Loucy (cell line): ENCODE measurements around the gene AIF1.

Experiments used
- H2AFZ ChIP-seq: fragments of 200-600 bp; sonication (generic); 2 replicates; pipeline ENCODE4 v1.6.0; 2016; ENCODE audit warnings: antibody characterized with exemption, mild to moderate bottlenecking, low read length, moderate library complexity
- H3F3A ChIP-seq: fragments of 200-600 bp; 2 replicates; pipeline ENCODE4 v1.6.0; 2016; ENCODE audit warnings: antibody characterized with exemption, low read depth, mild to moderate bottlenecking
- H3K27me3 ChIP-seq: fragments of 200-600 bp; sonication (generic); 2 replicates; pipeline ENCODE4 v1.6.1; 2014; ENCODE audit warnings: low read length, mild to moderate bottlenecking; ENCODE audit not compliant: insufficient read depth, poor library complexity, severe bottlenecking
- H3K36me3 ChIP-seq: fragments of 200-600 bp; sonication (generic); 2 replicates; pipeline ENCODE4 v1.6.1; 2016; ENCODE audit warnings: low read length; ENCODE audit not compliant: insufficient read depth
- H3K4me1 ChIP-seq: fragments of 200-600 bp; sonication (generic); 2 replicates; pipeline ENCODE4 v1.5.1; 2014; ENCODE audit warnings: low read length, mild to moderate bottlenecking; ENCODE audit not compliant: insufficient read depth, poor library complexity, severe bottlenecking
- H3K4me2 ChIP-seq: fragments of 200-600 bp; sonication (generic); 2 replicates; pipeline ENCODE4 v1.6.0; 2014; ENCODE audit warnings: antibody characterized with exemption, low read length, low read depth, mild to moderate bottlenecking; ENCODE audit not compliant: poor library complexity, severe bottlenecking
- H3K4me3 ChIP-seq: fragments of 200-600 bp; sonication (generic); 2 replicates; pipeline ENCODE4 v1.5.1; 2014; ENCODE audit warnings: low read length, mild to moderate bottlenecking, mixed read lengths; ENCODE audit not compliant: poor library complexity, severe bottlenecking
- H3K79me2 ChIP-seq: fragments of 200-600 bp; sonication (generic); 2 replicates; pipeline ENCODE4 v1.6.1; 2014; ENCODE audit warnings: low read length; ENCODE audit not compliant: insufficient read depth
- H3K9ac ChIP-seq: fragments of 200-600 bp; sonication (generic); 2 replicates; pipeline ENCODE4 v1.6.0; 2014; ENCODE audit warnings: mild to moderate bottlenecking, low read depth, low read length, moderate library complexity; ENCODE audit not compliant: poor library complexity, severe bottlenecking
- H3K9me2 ChIP-seq: fragments of 200-600 bp; sonication (generic); replicated peaks from 2 replicates; pipeline ENCODE4 v1.6.1; 2016; ENCODE audit warnings: low read depth, low read length, mixed read lengths
- H3K9me3 ChIP-seq: fragments of 200-600 bp; sonication (generic); 2 replicates; pipeline ENCODE4 v1.6.1; 2014; ENCODE audit warnings: mild to moderate bottlenecking, antibody characterized with exemption, low read length, low read depth; ENCODE audit not compliant: insufficient read depth
- H4K20me1 ChIP-seq: fragments of 200-600 bp; sonication (generic); 2 replicates; pipeline ENCODE4 v1.6.0; 2014; ENCODE audit warnings: antibody characterized with exemption, low read length, mild to moderate bottlenecking; ENCODE audit not compliant: insufficient read depth, poor library complexity, severe bottlenecking
- EZH2phosphoT487 ChIP-seq: fragments of 200-600 bp; IDR thresholded peaks from 2 replicates; pipeline ENCODE4 v1.6.1; 2018; ENCODE audit warnings: antibody characterized with exemption, mild to moderate bottlenecking, moderate library complexity, borderline replicate concordance
- TF ChIP-seq, protein P1 (sequence below): fragments of 200-600 bp; sonication (generic); conservative IDR thresholded peaks from 2 replicates; pipeline ENCODE4 v1.5.1; 2014; ENCODE audit warnings: mild to moderate bottlenecking, antibody characterized with exemption, low read length

Gene AIF1

GRCh38 chr6:31620586-31621319, 5.7 kb downstream of the AIF1 start, which contains the start of gene PRRC2A:
PRRC2A (plus strand) TSS chr6:31620715; CDS start chr6:31622790, 2,075 bp downstream.
- peaks cover 87% of the 10 kb centered on the region for H3K79me2 ChIP-seq
- H3F3A ChIP-seq, result peaks cover 8% of the 10 kb centered on the region; the same call in 1 of the 2 replicates
- H3K9me2 ChIP-seq, result no peaks in the 10 kb centered on the region
- peak within 1 kb of the TSS; percentile 99 for H3K4me2 ChIP-seq
- peak within 1 kb of the TSS; percentile 68; the same call in 1 of the 2 replicates for H2AFZ ChIP-seq
- H3K4me1 ChIP-seq, result peaks cover 51% of the 10 kb centered on the region
- H3K27me3 ChIP-seq, result peaks cover 10% of the 10 kb centered on the region
- H3K4me3 ChIP-seq, result peak within 1 kb of the TSS; percentile 94
- peaks cover 30% of the 10 kb centered on the region for H3K36me3 ChIP-seq
- H4K20me1 ChIP-seq, result peaks cover 49% of the 10 kb centered on the region
- no peaks in the 10 kb centered on the region for H3K9me3 ChIP-seq
- no peak for TF ChIP-seq EZH2phosphoT487
- TF ChIP-seq, protein P1, sequence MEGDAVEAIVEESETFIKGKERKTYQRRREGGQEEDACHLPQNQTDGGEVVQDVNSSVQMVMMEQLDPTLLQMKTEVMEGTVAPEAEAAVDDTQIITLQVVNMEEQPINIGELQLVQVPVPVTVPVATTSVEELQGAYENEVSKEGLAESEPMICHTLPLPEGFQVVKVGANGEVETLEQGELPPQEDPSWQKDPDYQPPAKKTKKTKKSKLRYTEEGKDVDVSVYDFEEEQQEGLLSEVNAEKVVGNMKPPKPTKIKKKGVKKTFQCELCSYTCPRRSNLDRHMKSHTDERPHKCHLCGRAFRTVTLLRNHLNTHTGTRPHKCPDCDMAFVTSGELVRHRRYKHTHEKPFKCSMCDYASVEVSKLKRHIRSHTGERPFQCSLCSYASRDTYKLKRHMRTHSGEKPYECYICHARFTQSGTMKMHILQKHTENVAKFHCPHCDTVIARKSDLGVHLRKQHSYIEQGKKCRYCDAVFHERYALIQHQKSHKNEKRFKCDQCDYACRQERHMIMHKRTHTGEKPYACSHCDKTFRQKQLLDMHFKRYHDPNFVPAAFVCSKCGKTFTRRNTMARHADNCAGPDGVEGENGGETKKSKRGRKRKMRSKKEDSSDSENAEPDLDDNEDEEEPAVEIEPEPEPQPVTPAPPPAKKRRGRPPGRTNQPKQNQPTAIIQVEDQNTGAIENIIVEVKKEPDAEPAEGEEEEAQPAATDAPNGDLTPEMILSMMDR, result no peak
- H3K9ac ChIP-seq, result peak within 1 kb of the TSS; percentile 99

DNA sequence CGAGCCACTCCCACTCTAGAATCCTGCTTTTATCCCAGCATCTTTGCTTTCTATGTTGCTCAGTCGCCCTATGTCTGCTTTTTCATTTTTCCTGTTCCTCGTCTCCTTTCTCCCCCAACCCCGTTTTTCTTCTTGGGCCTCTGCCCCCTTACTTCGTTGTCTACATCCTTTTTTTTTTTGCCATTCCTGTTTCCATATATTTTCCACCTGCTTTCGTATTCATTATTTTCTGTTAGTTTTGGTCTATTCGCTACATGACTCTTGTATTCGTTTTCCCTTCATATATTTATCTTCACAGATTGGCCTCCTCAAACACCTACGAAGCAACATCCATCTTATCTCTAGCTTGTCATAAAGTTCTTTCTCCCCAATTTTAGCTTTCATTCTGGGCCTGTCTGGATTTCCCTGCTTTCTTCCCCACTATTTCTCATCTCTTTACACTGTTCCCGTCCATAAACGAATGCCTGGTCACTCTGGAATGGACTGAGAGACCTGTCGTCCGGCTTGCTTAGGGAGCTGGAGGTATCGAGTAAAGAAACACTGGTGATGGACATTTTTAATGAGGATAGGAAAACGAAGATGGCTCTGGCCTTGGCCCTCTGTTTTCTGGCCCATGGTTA, 6.4 kb downstream of the AIF1 start:
- H3K4me3 ChIP-seq, result peak overlapping the region; percentile 94
- H3K4me1 ChIP-seq, result peaks cover 49% of the 10 kb centered on the region
- peaks cover 37% of the 10 kb centered on the region for H3K36me3 ChIP-seq
- H2AFZ ChIP-seq, result no peak overlapping the region
- no peaks in the 10 kb centered on the region for H3K9me3 ChIP-seq
- peaks cover 56% of the 10 kb centered on the region for H4K20me1 ChIP-seq
- no peak for TF ChIP-seq EZH2phosphoT487
- TF ChIP-seq, protein P1, result no peak
- peak overlapping the region; percentile 99 for H3K4me2 ChIP-seq
- H3K9me2 ChIP-seq, result no peaks in the 10 kb centered on the region
- peaks cover 10% of the 10 kb centered on the region for H3K27me3 ChIP-seq
- peaks cover 8% of the 10 kb centered on the region; the same call in 1 of the 2 replicates for H3F3A ChIP-seq
- peaks cover 87% of the 10 kb centered on the region for H3K79me2 ChIP-seq
- peak overlapping the region; percentile 99 for H3K9ac ChIP-seq

DNA sequence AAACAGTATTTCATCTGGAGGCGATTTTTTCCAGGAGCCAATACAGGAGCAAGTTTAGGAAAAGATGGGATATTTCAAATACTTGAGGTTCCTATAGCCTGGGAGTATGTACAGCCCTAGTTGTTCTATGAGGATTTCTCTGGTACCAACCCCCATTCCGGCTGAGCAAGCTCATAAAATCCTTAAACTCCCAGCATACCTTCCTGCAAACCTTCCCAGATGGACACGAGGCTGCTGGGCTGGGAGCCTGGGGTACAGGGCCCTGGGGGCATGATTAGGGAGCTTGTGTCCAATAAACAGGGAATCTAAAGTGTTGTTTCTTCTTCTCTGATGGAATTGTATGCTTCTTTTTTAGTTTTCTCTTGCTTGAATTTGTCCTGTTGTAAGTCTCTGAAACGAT, 7.0 kb downstream of the AIF1 start:
- peaks cover 87% of the 10 kb centered on the region for H3K79me2 ChIP-seq

More for the DNA sequence above, 7.0 kb downstream of the AIF1 start:
- Histone ChIP-seq H3K36me3 (peaks cover 42% of the 10 kb centered on the region), H3K9ac (peak overlapping the region; percentile 99), H3F3A (peaks cover 8% of the 10 kb centered on the region; the same call in 1 of the 2 replicates), H3K4me3 (peak overlapping the region; percentile 94), H4K20me1 (peaks cover 62% of the 10 kb centered on the region), H3K27me3 (peaks cover 10% of the 10 kb centered on the region), H3K4me1 (peaks cover 43% of the 10 kb centered on the region), H3K4me2 (peak overlapping the region; percentile 99), H3K9me3 (no peaks in the 10 kb centered on the region), H3K9me2 (no peaks in the 10 kb centered on the region), H2AFZ (no peak overlapping the region)
- TF ChIP-seq, protein P1, result no peak
- no peak for TF ChIP-seq EZH2phosphoT487
